GM23338 (cell line): ENCODE measurements around the gene PRDX4. TPM values are rescaled to one million over a fixed set of nuclear protein-coding genes. Genes with fewer than 3 reads are reported as not detected.

ENCODE experiments used
- ATAC-seq: fragments of 200-7000 bp; cut with Tn5 transposase; 3 replicates; pipeline ENCODE4 v1.9.1; 2020
- DNase-seq: peaks from one replicate; pipeline ENCODE4 v3.0.0-alpha.2; 2015; ENCODE audit warnings: low spot score
- H2AFZ ChIP-seq: fragments of 200-600 bp; sonication (generic); 2 replicates; pipeline ENCODE4 v1.8.0; 2016; ENCODE audit warnings: antibody characterized with exemption, mild to moderate bottlenecking, moderate library complexity
- H3F3A ChIP-seq: fragments of 200-600 bp; sonication (generic); replicated peaks from 2 replicates; pipeline ENCODE4 v1.8.0; 2017; ENCODE audit warnings: antibody characterized with exemption, mixed run types, low read depth
- H3K27ac ChIP-seq: fragments of 200-600 bp; sonication (generic); 2 replicates; pipeline ENCODE4 v1.6.1; 2016; ENCODE audit warnings: low read depth
- H3K27me3 ChIP-seq: fragments of 200-600 bp; sonication (generic); 2 replicates; pipeline ENCODE4 v1.8.0; 2016; ENCODE audit warnings: mild to moderate bottlenecking, mixed run types, moderate library complexity; ENCODE audit not compliant: insufficient read depth
- H3K36me3 ChIP-seq: fragments of 200-600 bp; sonication (generic); 2 replicates; pipeline ENCODE4 v1.8.0; 2016; ENCODE audit warnings: mild to moderate bottlenecking; ENCODE audit not compliant: insufficient read depth
- H3K4me1 ChIP-seq: fragments of 200-600 bp; sonication (generic); 2 replicates; pipeline ENCODE4 v1.8.0; 2016; ENCODE audit warnings: mild to moderate bottlenecking, moderate library complexity; ENCODE audit not compliant: insufficient read depth
- H3K4me2 ChIP-seq: fragments of 200-600 bp; sonication (generic); 2 replicates; pipeline ENCODE4 v1.7.1; 2017; ENCODE audit warnings: mixed run types
- H3K4me3 ChIP-seq: fragments of 200-600 bp; sonication (generic); 2 replicates; pipeline ENCODE4 v1.6.1; 2016; ENCODE audit warnings: mixed run types
- H3K79me2 ChIP-seq: fragments of 200-600 bp; sonication (generic); replicated peaks from 2 replicates; pipeline ENCODE4 v1.8.0; 2017; ENCODE audit warnings: mild to moderate bottlenecking; ENCODE audit not compliant: insufficient read depth
- H3K9me2 ChIP-seq: fragments of 200-600 bp; sonication (generic); 2 replicates; pipeline ENCODE4 v1.8.0; 2017; ENCODE audit not compliant: insufficient read depth
- H4K20me1 ChIP-seq: fragments of 200-600 bp; sonication (generic); replicated peaks from 2 replicates; pipeline ENCODE4 v1.8.0; 2017; ENCODE audit warnings: mild to moderate bottlenecking; ENCODE audit not compliant: insufficient read depth
- H3K27ac Mint-ChIP-seq: 2 replicates; pipeline ENCODE4 v1.8.0; 2020; ENCODE audit warnings: inconsistent platforms, mild to moderate bottlenecking, moderate library complexity, mixed read lengths
- H3K27me3 Mint-ChIP-seq: 3 replicates; pipeline ENCODE4 v1.8.0; 2022; ENCODE audit warnings: low read depth, mild to moderate bottlenecking, moderate library complexity, mixed read lengths, inconsistent platforms; ENCODE audit not compliant: insufficient read depth, poor library complexity
- H3K36me3 Mint-ChIP-seq: 3 replicates; pipeline ENCODE4 v1.8.0; 2021; ENCODE audit warnings: low read depth, mild to moderate bottlenecking, inconsistent platforms, moderate library complexity, mixed read lengths
- H3K4me1 Mint-ChIP-seq: 3 replicates; pipeline ENCODE4 v1.8.0; 2020; ENCODE audit warnings: mild to moderate bottlenecking, inconsistent platforms, mixed read lengths
- H3K4me3 Mint-ChIP-seq: 3 replicates; pipeline ENCODE4 v1.8.0; 2021; ENCODE audit warnings: moderate library complexity, mild to moderate bottlenecking, inconsistent platforms, mixed read lengths
- H3K9me3 Mint-ChIP-seq: 3 replicates; pipeline ENCODE4 v1.8.0; 2020; ENCODE audit warnings: moderate library complexity, mild to moderate bottlenecking, inconsistent platforms, mixed read lengths
- CREB1 ChIP-seq: fragments of 250-450 bp; sonication (Bioruptor Pico); IDR thresholded peaks from 2 replicates; pipeline ENCODE4 v1.5.0; 2020; ENCODE audit warnings: low read depth, mild to moderate bottlenecking, moderate library complexity
- CTCF ChIP-seq, 2 experiments: fragments of 200-600 bp in 1 of 2; sonication (generic) in 1 of 2; conservative IDR thresholded peaks; 2 replicates each; pipeline versions ENCODE4 v1.5.1 to v1.6.1; 2016 to 2017; ENCODE audit warnings: antibody characterized with exemption in 2 of 2, low read depth in 2 of 2, mild to moderate bottlenecking in 2 of 2, moderate library complexity in 1 of 2
- ETS1 ChIP-seq: IDR thresholded peaks from 2 replicates; pipeline ENCODE4 v1.6.1; 2016; ENCODE audit warnings: antibody characterized with exemption
- EZH2 ChIP-seq: fragments of 200-600 bp; sonication (generic); IDR thresholded peaks from one replicate; pipeline ENCODE4 v1.8.0; 2017; ENCODE audit warnings: antibody characterized with exemption, mild to moderate bottlenecking, low read depth; ENCODE audit not compliant: unreplicated experiment
- EZH2phosphoT487 ChIP-seq: fragments of 200-600 bp; sonication (generic); IDR thresholded peaks from one replicate; pipeline ENCODE4 v1.8.1; 2018; ENCODE audit warnings: antibody characterized with exemption; ENCODE audit not compliant: unreplicated experiment
- JUNB ChIP-seq: IDR thresholded peaks from one replicate; pipeline ENCODE4 v1.6.1; 2016; ENCODE audit warnings: antibody characterized with exemption; ENCODE audit not compliant: unreplicated experiment
- NANOG ChIP-seq: IDR thresholded peaks from 2 replicates; pipeline ENCODE4 v1.6.1; 2016; ENCODE audit warnings: antibody characterized with exemption, borderline replicate concordance
- POLR2AphosphoS5 ChIP-seq: IDR thresholded peaks from 2 replicates; pipeline ENCODE4 v1.6.1; 2016; ENCODE audit warnings: antibody characterized with exemption, low read depth
- STAT1 ChIP-seq: IDR thresholded peaks from one replicate; pipeline ENCODE4 v1.6.1; 2016; ENCODE audit warnings: antibody characterized with exemption; ENCODE audit not compliant: unreplicated experiment
- ZNF114 ChIP-seq: fragments of 250-450 bp; sonication (Bioruptor Pico); IDR thresholded peaks from 2 replicates; pipeline ENCODE4 v1.5.0; 2020; ENCODE audit warnings: mild to moderate bottlenecking, moderate library complexity
- ZNF331 ChIP-seq: fragments of 250-450 bp; sonication (Bioruptor Pico); IDR thresholded peaks from 2 replicates; pipeline ENCODE4 v1.5.0; 2020; ENCODE audit warnings: low read depth, mild to moderate bottlenecking, moderate library complexity
- polyA plus RNA-seq: library from polyadenylated mRNA; unstranded; fragments of >200 nt; fragmentation: Nextera tagmentation; extraction: Ambion mirVana; gene quantifications from 2 replicates; pipeline ENCODE4 v1.2.1, GENCODE V29; 2016
- total RNA-seq: library from RNA; depleted of rRNA; stranded (reverse); fragments of >200 nt; shearing (Covaris generic); gene quantifications from 2 replicates; pipeline ENCODE4 v1.2.3, GENCODE V29; 2014
- TF ChIP-seq, protein P1 (sequence below): IDR thresholded peaks from one replicate; pipeline ENCODE4 v1.6.1; 2018; ENCODE audit warnings: antibody characterized with exemption; ENCODE audit not compliant: unreplicated experiment
- TF ChIP-seq, protein P2 (sequence below): fragments of 250-450 bp; sonication (Bioruptor Pico); IDR thresholded peaks from 2 replicates; pipeline ENCODE4 v1.5.0; 2020; ENCODE audit warnings: mild to moderate bottlenecking, moderate library complexity

The PRDX4 gene
- total and polyA plus RNA-seq, 2 experiments from 2014 or later: 101 to 139 TPM

GRCh38 chrX:23729214-23729613, 61.9 kb downstream of the PRDX4 start:
- H3K27me3 Mint-ChIP-seq: peaks cover 1% of the 10 kb centered on the region
- Histone ChIP-seq H3K79me2 (no peaks in the 10 kb centered on the region), H3K27ac (no peak overlapping the region), H3F3A (no peaks in the 10 kb centered on the region), H2AFZ (no peak overlapping the region), H4K20me1 (no peaks in the 10 kb centered on the region), H3K4me2 (no peak overlapping the region), H3K9me2 (no peaks in the 10 kb centered on the region), H3K27me3 (no peaks in the 10 kb centered on the region), H3K4me1 (peaks cover 4% of the 10 kb centered on the region; the same call in 1 of the 2 replicates), H3K4me3 (no peak overlapping the region), H3K36me3 (no peaks in the 10 kb centered on the region)
- H3K4me1 Mint-ChIP-seq: peaks cover 4% of the 10 kb centered on the region
- TF ChIP-seq, protein P1, sequence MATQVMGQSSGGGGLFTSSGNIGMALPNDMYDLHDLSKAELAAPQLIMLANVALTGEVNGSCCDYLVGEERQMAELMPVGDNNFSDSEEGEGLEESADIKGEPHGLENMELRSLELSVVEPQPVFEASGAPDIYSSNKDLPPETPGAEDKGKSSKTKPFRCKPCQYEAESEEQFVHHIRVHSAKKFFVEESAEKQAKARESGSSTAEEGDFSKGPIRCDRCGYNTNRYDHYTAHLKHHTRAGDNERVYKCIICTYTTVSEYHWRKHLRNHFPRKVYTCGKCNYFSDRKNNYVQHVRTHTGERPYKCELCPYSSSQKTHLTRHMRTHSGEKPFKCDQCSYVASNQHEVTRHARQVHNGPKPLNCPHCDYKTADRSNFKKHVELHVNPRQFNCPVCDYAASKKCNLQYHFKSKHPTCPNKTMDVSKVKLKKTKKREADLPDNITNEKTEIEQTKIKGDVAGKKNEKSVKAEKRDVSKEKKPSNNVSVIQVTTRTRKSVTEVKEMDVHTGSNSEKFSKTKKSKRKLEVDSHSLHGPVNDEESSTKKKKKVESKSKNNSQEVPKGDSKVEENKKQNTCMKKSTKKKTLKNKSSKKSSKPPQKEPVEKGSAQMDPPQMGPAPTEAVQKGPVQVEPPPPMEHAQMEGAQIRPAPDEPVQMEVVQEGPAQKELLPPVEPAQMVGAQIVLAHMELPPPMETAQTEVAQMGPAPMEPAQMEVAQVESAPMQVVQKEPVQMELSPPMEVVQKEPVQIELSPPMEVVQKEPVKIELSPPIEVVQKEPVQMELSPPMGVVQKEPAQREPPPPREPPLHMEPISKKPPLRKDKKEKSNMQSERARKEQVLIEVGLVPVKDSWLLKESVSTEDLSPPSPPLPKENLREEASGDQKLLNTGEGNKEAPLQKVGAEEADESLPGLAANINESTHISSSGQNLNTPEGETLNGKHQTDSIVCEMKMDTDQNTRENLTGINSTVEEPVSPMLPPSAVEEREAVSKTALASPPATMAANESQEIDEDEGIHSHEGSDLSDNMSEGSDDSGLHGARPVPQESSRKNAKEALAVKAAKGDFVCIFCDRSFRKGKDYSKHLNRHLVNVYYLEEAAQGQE: no peak
- TF ChIP-seq JUNB: no peak
- TF ChIP-seq EZH2phosphoT487: no peak
- TF ChIP-seq ZNF331 (CRISPR knock-in tag): no peak
- no peak for TF ChIP-seq EZH2
- TF ChIP-seq STAT1: no peak
- no peak for TF ChIP-seq CTCF (conservative IDR thresholded peaks at IDR 0.05; ENCODE audit: low read depth in 2 of 2)
- no peak for TF ChIP-seq ETS1
- TF ChIP-seq NANOG: no peak
- TF ChIP-seq ZNF114 (CRISPR knock-in tag): no peak
- TF ChIP-seq, protein P2, sequence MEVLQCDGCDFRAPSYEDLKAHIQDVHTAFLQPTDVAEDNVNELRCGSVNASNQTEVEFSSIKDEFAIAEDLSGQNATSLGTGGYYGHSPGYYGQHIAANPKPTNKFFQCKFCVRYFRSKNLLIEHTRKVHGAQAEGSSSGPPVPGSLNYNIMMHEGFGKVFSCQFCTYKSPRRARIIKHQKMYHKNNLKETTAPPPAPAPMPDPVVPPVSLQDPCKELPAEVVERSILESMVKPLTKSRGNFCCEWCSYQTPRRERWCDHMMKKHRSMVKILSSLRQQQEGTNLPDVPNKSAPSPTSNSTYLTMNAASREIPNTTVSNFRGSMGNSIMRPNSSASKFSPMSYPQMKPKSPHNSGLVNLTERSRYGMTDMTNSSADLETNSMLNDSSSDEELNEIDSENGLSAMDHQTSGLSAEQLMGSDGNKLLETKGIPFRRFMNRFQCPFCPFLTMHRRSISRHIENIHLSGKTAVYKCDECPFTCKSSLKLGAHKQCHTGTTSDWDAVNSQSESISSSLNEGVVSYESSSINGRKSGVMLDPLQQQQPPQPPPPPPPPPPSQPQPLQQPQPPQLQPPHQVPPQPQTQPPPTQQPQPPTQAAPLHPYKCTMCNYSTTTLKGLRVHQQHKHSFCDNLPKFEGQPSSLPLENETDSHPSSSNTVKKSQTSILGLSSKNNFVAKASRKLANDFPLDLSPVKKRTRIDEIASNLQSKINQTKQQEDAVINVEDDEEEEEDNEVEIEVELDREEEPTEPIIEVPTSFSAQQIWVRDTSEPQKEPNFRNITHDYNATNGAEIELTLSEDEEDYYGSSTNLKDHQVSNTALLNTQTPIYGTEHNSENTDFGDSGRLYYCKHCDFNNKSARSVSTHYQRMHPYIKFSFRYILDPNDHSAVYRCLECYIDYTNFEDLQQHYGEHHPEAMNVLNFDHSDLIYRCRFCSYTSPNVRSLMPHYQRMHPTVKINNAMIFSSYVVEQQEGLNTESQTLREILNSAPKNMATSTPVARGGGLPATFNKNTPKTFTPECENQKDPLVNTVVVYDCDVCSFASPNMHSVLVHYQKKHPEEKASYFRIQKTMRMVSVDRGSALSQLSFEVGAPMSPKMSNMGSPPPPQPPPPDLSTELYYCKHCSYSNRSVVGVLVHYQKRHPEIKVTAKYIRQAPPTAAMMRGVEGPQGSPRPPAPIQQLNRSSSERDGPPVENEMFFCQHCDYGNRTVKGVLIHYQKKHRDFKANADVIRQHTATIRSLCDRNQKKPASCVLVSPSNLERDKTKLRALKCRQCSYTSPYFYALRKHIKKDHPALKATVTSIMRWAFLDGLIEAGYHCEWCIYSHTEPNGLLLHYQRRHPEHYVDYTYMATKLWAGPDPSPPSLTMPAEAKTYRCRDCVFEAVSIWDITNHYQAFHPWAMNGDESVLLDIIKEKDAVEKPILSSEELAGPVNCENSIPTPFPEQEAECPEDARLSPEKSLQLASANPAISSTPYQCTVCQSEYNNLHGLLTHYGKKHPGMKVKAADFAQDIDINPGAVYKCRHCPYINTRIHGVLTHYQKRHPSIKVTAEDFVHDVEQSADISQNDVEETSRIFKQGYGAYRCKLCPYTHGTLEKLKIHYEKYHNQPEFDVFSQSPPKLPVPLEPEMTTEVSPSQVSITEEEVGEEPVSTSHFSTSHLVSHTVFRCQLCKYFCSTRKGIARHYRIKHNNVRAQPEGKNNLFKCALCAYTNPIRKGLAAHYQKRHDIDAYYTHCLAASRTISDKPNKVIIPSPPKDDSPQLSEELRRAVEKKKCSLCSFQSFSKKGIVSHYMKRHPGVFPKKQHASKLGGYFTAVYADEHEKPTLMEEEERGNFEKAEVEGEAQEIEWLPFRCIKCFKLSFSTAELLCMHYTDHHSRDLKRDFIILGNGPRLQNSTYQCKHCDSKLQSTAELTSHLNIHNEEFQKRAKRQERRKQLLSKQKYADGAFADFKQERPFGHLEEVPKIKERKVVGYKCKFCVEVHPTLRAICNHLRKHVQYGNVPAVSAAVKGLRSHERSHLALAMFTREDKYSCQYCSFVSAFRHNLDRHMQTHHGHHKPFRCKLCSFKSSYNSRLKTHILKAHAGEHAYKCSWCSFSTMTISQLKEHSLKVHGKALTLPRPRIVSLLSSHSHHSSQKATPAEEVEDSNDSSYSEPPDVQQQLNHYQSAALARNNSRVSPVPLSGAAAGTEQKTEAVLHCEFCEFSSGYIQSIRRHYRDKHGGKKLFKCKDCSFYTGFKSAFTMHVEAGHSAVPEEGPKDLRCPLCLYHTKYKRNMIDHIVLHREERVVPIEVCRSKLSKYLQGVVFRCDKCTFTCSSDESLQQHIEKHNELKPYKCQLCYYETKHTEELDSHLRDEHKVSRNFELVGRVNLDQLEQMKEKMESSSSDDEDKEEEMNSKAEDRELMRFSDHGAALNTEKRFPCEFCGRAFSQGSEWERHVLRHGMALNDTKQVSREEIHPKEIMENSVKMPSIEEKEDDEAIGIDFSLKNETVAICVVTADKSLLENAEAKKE: no peak
- TF ChIP-seq POLR2AphosphoS5: no peak
- no peak for TF ChIP-seq CREB1 (CRISPR knock-in tag)
- H3K36me3 Mint-ChIP-seq: peaks cover 38% of the 10 kb centered on the region
- H3K27ac Mint-ChIP-seq: no peak overlapping the region
- no peaks in the 10 kb centered on the region; the same call in 2 of the 3 replicates for H3K9me3 Mint-ChIP-seq
- DNase-seq (no peak), ATAC-seq (no peak)
- no peak overlapping the region for H3K4me3 Mint-ChIP-seq
